Body of pancreas (tissue), 4 donors: ENCODE data around the gene THNSL1.

Source experiments
- CTCF ChIP-seq, 7 experiments: fragments of 450-650 bp in 4 of 7; fragments of 200-600 bp in 3 of 7; sonication (generic) in 3 of 7; IDR thresholded peaks; one replicate each; pipeline ENCODE4 v1.5.1; 2016 to 2019; ENCODE audit warnings: antibody characterized with exemption in 7 of 7
- POLR2A ChIP-seq, 3 donors: fragments of 450-650 bp; IDR thresholded peaks; one replicate each; pipeline ENCODE4 v1.6.1; 2016; ENCODE audit warnings: antibody characterized with exemption in 3 of 3, mild to moderate bottlenecking in 2 of 3

GRCh38 chr10:24982319-24983112, 33.9 kb upstream of the THNSL1 start:
- TF ChIP-seq CTCF (IDR thresholded peaks at IDR 0.05): no peak
- TF ChIP-seq POLR2A (IDR thresholded peaks at IDR 0.05): no peak
